Stimulated activated CD4-positive, alpha-beta T cell treated with anti-CD3 and anti-CD28 coated beads, Interleukin-1b, Interleukin-23, amount 100 ng/mL, for 4 hours (primary cell): ENCODE data around the gene TGFBR1.
"Not testable (repeated sequence)": the region's sequence is repeated elsewhere in the genome, so short reads cannot be mapped to it uniquely, and the experiment has no call there.

Experiments
- DNase-seq, 2 donors: peaks; one replicate each; pipeline ENCODE4 v3.0.0-alpha.2; 2020; ENCODE audit warnings: low read depth in 2 of 2

Gene TGFBR1

DNA sequence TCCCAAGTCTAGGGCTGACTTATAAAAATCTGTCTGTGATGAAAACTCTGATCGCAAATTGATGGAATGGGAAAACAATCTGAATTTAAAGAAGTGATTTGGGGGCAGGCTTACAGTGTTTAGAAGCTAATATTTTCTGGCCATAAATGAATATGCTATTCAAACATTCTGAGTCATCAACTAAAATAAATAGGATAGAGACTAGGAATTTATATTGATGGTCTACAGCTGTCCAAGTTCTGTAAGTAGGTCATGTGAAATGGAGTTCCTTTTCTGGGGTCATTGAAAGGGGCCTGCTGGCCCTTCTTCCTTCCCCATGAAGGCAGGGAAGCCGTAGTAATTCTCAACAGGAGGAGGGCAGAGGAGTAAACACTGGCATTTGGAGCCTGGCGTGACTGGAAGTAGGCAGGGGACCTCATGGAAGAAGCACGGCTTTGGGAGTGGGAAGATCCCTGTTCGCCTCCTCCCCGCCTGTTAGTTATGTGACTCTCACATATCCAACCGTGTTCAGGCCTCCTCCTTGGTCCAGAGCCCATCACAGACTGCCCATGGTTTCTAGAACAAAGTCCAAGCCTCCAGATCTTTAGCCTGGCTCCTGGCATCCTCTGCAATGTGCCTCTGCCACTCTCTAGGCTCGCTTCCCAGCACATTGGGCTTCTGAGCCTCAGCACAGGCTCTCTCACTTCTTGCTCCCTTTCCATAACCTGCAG lies 85.1 kb downstream of the TGFBR1 start:
- no peak for DNase-seq

DNA sequence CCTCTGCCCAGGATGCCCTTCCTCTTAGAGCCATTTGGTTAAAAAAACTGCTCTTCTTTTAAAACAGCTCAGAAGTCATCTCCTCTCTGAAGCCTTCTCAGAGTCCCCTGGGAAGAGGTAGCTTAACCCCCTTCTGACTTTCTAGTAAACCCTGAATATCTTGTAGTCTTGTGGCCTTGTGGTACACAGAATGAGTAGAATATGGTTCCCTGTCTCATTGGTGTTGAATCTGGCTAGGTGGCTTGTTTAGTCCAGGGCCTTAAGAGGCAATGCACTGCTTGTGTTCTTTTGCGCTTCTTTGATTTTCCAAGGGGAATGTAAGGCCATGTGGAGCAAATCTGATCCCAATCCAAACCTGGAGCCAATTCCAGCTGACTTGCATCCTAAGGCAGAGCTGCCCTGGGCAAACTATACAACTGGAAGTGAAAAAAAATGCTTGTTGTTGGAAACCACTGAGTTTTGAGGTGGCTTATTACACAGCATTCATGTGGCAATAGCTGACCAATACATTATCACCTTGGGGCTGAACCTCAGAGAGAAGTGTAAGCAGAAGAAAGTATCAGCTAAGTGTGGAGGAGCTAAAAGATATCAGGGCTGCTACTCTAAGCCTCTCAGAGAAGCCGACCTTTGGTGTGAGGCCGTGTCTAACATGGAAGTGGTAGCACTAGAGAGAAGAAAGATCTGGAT lies 85.8 kb downstream of the TGFBR1 start:
- DNase-seq, result no peak

DNA sequence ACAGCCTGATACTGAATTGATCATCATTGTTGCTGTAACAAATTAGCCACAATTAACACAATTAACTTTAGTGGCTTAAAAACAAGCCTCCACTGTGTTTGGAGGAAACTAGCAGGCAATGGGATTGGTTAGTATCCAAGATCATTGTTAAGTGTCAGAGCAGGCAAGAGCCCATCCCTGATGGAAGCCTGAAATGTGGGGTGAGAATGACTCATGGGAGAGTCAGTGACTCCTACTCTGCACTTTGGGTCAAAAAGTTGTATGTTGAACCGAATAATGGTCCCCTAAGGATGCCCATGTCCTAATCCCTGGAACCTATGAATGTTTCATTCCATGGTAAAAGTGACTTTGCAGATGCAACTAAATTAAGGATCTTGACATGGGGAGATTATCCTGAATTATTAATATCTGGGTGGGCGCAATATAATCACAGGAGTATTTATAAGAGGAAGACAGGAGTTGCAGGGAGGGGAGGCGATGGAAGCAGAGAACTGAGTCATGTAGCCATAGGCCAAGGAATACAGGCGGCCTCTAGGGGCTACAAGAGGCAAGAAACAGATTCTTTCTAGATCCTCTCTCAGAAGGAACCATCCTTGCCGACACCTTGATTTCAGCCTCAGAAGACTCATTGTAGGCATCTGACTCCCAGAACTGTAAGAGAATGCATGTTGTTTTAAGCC lies 88.0 kb downstream of the TGFBR1 start:
- DNase-seq, result no peak

GRCh38 chr9:99193466-99193821 lies 88.5 kb downstream of the TGFBR1 start:
- DNase-seq, result no peak

- not testable (repeated sequence) for DNase-seq
Measured at GRCh38 chr9:99196484-99196883, 91.6 kb downstream of the TGFBR1 start.

GRCh38 chr9:99197124-99197630 lies 92.3 kb downstream of the TGFBR1 start:
- no peak for DNase-seq

GRCh38 chr9:99197987-99198386 lies 93.1 kb downstream of the TGFBR1 start:
- no peak for DNase-seq

DNA sequence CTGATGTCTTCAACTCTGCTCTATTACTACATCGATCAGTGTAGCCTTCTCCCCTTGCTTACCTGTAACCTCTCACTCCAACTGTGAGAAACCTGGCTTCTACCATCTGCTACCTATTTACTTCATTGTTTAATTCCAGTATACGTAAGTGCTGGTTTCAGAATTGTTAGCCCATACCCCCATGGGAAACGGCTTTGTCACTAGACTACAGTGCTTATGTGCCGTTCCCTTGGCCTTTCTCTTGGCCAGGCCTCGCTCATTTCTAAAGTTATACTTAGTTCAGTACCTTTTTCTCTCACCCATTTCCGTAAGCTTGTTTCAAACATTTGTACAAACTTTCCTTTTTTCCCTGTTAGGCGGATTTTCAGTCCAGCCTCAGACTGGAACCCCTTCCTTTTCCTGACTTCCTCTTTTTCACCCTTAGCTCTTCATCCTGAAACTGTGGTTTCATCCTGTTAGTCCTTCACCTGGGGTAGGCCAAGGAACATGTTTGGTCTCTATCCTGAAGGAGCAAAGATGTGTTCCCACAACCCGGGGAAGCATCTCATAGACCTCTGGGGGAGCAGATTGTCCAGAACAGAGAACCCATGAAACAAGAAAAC lies 95.1 kb downstream of the TGFBR1 start:
- no peak for DNase-seq

GRCh38 chr9:99201603-99202002 lies 96.7 kb downstream of the TGFBR1 start:
- DNase-seq, result no peak
